Measurements from ENCODE around the gene C2orf49. TPM values are rescaled to one million over a fixed set of nuclear protein-coding genes. Genes with fewer than 3 reads are reported as not detected.
A peak's percentile ranks its signal among the peaks of the same experiment; 100 is the strongest.

The C2orf49 gene
- total RNA-seq, 1 donor from 2014 or later = 15.3 TPM

GRCh38 chr2:105378921-105379383 is 41.6 kb downstream of the C2orf49 start:
- no peak overlapping the region for H3K27ac Mint-ChIP-seq (ENCODE audit: unreplicated experiment)
- H3K9me3 Mint-ChIP-seq (ENCODE audit: low read depth) = no peaks in the 10 kb centered on the region
- no peak overlapping the region for H3K4me3 Mint-ChIP-seq (ENCODE audit: unreplicated experiment)
- H3K27me3 Mint-ChIP-seq (ENCODE audit: low read depth) = no peaks in the 10 kb centered on the region
- peaks cover 81% of the 10 kb centered on the region for H3K4me1 Mint-ChIP-seq (ENCODE audit: low read depth)
- no peak for TF ChIP-seq CTCF (IDR thresholded peaks at IDR 0.05)
- peaks cover 46% of the 10 kb centered on the region for H3K36me3 Mint-ChIP-seq (ENCODE audit: low read depth)
- DNase-seq (ENCODE audit: low spot score) = peak; percentile 42

- DNase-seq (ENCODE audit: low spot score) = peak; percentile 15
- Mint-ChIP-seq H3K4me1 (ENCODE audit: low read depth) (peaks cover 73% of the 10 kb centered on the region), H3K36me3 (ENCODE audit: low read depth) (peaks cover 47% of the 10 kb centered on the region), H3K27me3 (ENCODE audit: low read depth) (no peaks in the 10 kb centered on the region), H3K4me3 (ENCODE audit: unreplicated experiment) (no peak overlapping the region), H3K27ac (ENCODE audit: unreplicated experiment) (no peak overlapping the region), H3K9me3 (ENCODE audit: low read depth) (no peaks in the 10 kb centered on the region)
- no peak for TF ChIP-seq CTCF (IDR thresholded peaks at IDR 0.05)
These were observed 42.4 kb downstream of the C2orf49 start for GRCh38 chr2:105379741-105380186.

DNA sequence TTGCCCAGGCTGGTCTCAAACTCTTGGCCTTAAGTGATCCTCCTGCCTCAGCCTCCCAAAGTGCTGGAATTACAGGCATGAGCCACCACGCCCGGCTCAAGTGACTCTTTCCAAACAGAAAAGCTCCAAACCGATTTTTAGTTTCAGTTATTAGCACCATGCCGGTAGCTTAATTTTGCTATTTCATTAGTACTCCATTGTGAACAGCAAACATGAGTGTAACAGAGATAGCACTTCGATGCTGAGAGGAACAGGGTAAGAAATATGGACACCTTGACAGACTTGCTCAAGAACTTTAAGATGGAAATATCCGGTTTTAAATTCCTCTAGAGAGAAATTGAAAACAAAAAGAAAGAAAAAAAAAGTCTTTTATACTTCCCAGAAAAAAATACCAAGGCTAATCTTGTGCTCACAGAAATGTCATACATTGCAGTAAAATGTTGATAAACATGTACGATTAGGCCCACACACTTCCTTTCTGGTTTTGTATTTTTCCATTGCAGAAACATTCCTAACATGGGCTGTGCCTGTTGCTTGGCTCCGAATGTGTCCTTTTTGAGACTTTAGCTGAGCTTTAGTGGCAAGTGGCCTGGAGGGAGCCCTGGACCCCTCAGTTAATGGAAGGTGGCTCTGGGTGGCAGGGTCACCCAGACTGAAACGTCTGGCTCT is 43.2 kb downstream of the C2orf49 start:
- DNase-seq (ENCODE audit: low spot score) = peak; percentile 39
- Mint-ChIP-seq H3K4me1 (ENCODE audit: low read depth) (peaks cover 67% of the 10 kb centered on the region), H3K27me3 (ENCODE audit: low read depth) (no peaks in the 10 kb centered on the region), H3K36me3 (ENCODE audit: low read depth) (peaks cover 48% of the 10 kb centered on the region), H3K4me3 (ENCODE audit: unreplicated experiment) (no peak overlapping the region), H3K9me3 (ENCODE audit: low read depth) (no peaks in the 10 kb centered on the region), H3K27ac (ENCODE audit: unreplicated experiment) (peak overlapping the region; percentile 94)
- no peak for TF ChIP-seq CTCF (IDR thresholded peaks at IDR 0.05)

DNA sequence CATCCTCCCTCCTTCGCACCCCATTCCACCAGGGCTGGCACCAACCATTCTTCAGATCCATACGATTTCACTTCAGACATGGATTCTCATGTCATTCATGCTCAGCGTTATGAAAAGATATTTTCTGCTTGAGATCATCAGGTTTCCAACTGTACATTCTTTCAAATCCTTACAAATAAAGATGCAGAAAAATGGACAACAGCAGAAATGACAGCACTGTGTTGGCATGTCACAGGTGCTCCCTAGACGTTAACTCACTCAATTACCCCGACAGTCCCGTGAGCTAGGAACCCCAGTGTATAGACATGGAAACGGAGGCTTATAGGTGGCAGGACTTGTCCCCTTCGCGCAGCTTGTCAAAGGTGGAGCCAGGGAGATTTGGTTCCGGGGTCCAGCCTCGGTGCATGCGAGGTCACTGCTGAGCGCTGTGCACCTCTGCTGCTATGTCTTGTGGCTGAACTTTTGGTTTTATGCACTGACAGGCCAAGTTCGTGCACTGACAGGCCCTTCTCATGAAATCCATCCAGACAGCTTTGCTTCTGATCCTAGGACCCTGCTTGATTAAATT is 43.8 kb downstream of the C2orf49 start:
- Mint-ChIP-seq H3K27ac (ENCODE audit: unreplicated experiment) (peak overlapping the region; percentile 94), H3K9me3 (ENCODE audit: low read depth) (no peaks in the 10 kb centered on the region), H3K4me3 (ENCODE audit: unreplicated experiment) (no peak overlapping the region), H3K27me3 (ENCODE audit: low read depth) (no peaks in the 10 kb centered on the region), H3K4me1 (ENCODE audit: low read depth) (peaks cover 61% of the 10 kb centered on the region), H3K36me3 (ENCODE audit: low read depth) (peaks cover 50% of the 10 kb centered on the region)
- TF ChIP-seq CTCF (IDR thresholded peaks at IDR 0.05) = no peak
- peak; percentile 63 for DNase-seq (ENCODE audit: low spot score)

DNA sequence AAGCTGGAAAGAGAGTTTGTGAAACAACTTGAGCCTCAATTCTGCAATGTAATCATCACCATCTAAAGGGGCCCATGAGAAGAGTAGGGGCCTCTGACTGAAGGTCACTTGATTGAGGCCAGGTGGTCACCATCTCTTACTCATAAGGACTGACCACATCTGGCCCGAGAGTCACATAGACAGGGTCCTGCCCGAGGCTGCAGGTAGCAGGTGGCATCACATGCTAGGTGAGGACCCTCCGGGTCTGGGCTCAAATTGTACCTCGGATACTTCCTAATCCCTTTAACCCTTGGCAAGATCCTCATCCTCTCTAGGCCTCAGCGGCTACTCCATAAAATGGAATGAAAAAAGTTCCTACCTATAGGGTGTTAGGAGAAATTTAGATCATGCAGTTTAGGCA is 44.8 kb downstream of the C2orf49 start:
- no peak overlapping the region for H3K4me3 Mint-ChIP-seq (ENCODE audit: unreplicated experiment)
- no peaks in the 10 kb centered on the region for H3K27me3 Mint-ChIP-seq (ENCODE audit: low read depth)
- peaks cover 55% of the 10 kb centered on the region for H3K4me1 Mint-ChIP-seq (ENCODE audit: low read depth)
- no peaks in the 10 kb centered on the region for H3K9me3 Mint-ChIP-seq (ENCODE audit: low read depth)
- peaks cover 45% of the 10 kb centered on the region for H3K36me3 Mint-ChIP-seq (ENCODE audit: low read depth)
- TF ChIP-seq CTCF (IDR thresholded peaks at IDR 0.05) = no peak
- peak; percentile 67 for DNase-seq (ENCODE audit: low spot score)
- no peak overlapping the region for H3K27ac Mint-ChIP-seq (ENCODE audit: unreplicated experiment)
